Measurements from ENCODE around the gene SRGAP2. TPM values are rescaled to one million over a fixed set of nuclear protein-coding genes. Genes with fewer than 3 reads are reported as not detected.
"Not testable (repeated sequence)": the region's sequence is repeated elsewhere in the genome, so short reads cannot be mapped to it uniquely, and the experiment has no call there.

SRGAP2 gene
- total RNA-seq, 1 donor from 2014 or later, result 13.2 TPM

- ATAC-seq; DNase-seq (ENCODE audit: low spot score): not testable (repeated sequence)
These were observed 1.5 kb downstream of the SRGAP2 start for GRCh38 chr1:206204871-206205270.

- not testable (repeated sequence) for DNase-seq (ENCODE audit: low spot score); ATAC-seq
These were observed 2.2 kb downstream of the SRGAP2 start for GRCh38 chr1:206205569-206205968.

GRCh38 chr1:206210802-206211201, 7.5 kb downstream of the SRGAP2 start:
- not testable (repeated sequence) for DNase-seq (ENCODE audit: low spot score); ATAC-seq

- not testable (repeated sequence) for ATAC-seq; DNase-seq (ENCODE audit: low spot score)
These were observed 12.5 kb downstream of the SRGAP2 start for GRCh38 chr1:206215600-206216392.

- ATAC-seq; DNase-seq (ENCODE audit: low spot score): not testable (repeated sequence)
These were observed 14.9 kb downstream of the SRGAP2 start for GRCh38 chr1:206218285-206218684.

- not testable (repeated sequence) for ATAC-seq; DNase-seq (ENCODE audit: low spot score)
These were observed 15.4 kb downstream of the SRGAP2 start for GRCh38 chr1:206218765-206219164.

GRCh38 chr1:206219514-206220331, 16.4 kb downstream of the SRGAP2 start:
- not testable (repeated sequence) for DNase-seq (ENCODE audit: low spot score)
- ATAC-seq, result peak; percentile 84

GRCh38 chr1:206220332-206221000, 17.1 kb downstream of the SRGAP2 start:
- ATAC-seq, result peak; percentile 33
- DNase-seq (ENCODE audit: low spot score), result not testable (repeated sequence)

GRCh38 chr1:206221585-206221984, 18.2 kb downstream of the SRGAP2 start:
- ATAC-seq; DNase-seq (ENCODE audit: low spot score): not testable (repeated sequence)

- not testable (repeated sequence) for ATAC-seq; DNase-seq (ENCODE audit: low spot score)
These were observed 20.9 kb downstream of the SRGAP2 start for GRCh38 chr1:206224190-206224776.

GRCh38 chr1:206225386-206225785, 22.0 kb downstream of the SRGAP2 start:
- ATAC-seq; DNase-seq (ENCODE audit: low spot score): not testable (repeated sequence)

- not testable (repeated sequence) for ATAC-seq; DNase-seq (ENCODE audit: low spot score)
These were observed 23.5 kb downstream of the SRGAP2 start for GRCh38 chr1:206226886-206227285.

- not testable (repeated sequence) for DNase-seq (ENCODE audit: low spot score); ATAC-seq
These were observed 25.9 kb downstream of the SRGAP2 start for GRCh38 chr1:206229286-206229685.

- not testable (repeated sequence) for DNase-seq (ENCODE audit: low spot score); ATAC-seq
These were observed 28.6 kb downstream of the SRGAP2 start for GRCh38 chr1:206231989-206232388.

GRCh38 chr1:206232970-206233645, 29.8 kb downstream of the SRGAP2 start:
- DNase-seq (ENCODE audit: low spot score), result not testable (repeated sequence)
- ATAC-seq, result peak; percentile 42

GRCh38 chr1:206234189-206234916, 31.0 kb downstream of the SRGAP2 start:
- DNase-seq (ENCODE audit: low spot score); ATAC-seq: not testable (repeated sequence)

GRCh38 chr1:206235190-206235589, 31.8 kb downstream of the SRGAP2 start:
- ATAC-seq; DNase-seq (ENCODE audit: low spot score): not testable (repeated sequence)

- not testable (repeated sequence) for ATAC-seq; DNase-seq (ENCODE audit: low spot score)
These were observed 36.9 kb downstream of the SRGAP2 start for GRCh38 chr1:206240288-206240687.

GRCh38 chr1:206243335-206243734, 40.0 kb downstream of the SRGAP2 start:
- not testable (repeated sequence) for DNase-seq (ENCODE audit: low spot score)
- ATAC-seq, result peak; percentile 64
